Activated T-helper 1 cell treated with anti-CD3 and anti-CD28 coated beads, Interleukin-2, amount 50 U/mL, for 16 hours (primary cell): Measurements from ENCODE around the gene BRD3OS.

ENCODE experiments used
- DNase-seq, 2 donors: peaks; one replicate each; pipeline ENCODE4 v3.0.0-alpha.2; 2020; ENCODE audit warnings: low read depth in 1 of 2, low spot score in 1 of 2

Gene BRD3OS

DNA sequence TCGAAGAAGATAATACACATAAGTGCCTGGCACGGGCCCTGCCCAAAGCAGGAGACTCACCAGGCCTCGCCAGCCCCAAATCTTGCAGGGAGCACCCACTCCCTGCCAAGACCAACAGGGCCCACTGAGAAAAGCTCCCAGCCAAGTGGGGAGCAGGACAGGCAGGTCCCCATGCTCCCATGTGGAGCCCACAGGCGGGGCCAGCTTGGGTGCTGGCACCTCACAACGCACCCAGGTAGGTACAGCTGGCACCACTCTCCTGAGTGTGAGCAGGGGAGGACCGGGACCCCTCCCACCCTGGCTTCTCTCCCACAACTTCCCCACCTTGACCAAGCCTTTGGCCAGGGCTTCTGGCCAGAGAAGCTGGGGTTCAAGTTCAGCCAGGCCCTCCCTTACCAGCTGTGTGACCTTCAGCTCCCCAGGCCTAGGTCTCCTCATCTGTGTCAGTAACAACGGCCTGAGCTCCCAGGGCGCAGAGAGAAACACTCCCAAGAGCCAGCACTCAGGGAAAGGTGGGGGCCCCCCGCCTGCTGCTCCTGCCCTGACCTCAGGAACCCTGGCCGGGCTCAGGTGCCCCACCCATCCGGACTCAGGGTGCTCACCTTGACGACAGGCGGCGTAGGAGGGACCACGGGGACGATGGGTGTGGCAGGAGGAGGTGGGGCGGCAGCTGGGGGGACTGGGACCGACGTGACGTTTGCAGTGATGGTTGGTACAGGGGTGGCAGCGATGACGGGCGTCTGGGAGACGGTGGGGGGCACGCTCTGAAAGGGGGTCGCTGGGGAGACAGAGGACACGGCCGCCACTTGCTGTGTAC, 24.7 kb downstream of the BRD3OS start:
- DNase-seq: no peak

- no peak for DNase-seq
These were observed 25.4 kb downstream of the BRD3OS start for GRCh38 chr9:134050726-134051125.

DNA sequence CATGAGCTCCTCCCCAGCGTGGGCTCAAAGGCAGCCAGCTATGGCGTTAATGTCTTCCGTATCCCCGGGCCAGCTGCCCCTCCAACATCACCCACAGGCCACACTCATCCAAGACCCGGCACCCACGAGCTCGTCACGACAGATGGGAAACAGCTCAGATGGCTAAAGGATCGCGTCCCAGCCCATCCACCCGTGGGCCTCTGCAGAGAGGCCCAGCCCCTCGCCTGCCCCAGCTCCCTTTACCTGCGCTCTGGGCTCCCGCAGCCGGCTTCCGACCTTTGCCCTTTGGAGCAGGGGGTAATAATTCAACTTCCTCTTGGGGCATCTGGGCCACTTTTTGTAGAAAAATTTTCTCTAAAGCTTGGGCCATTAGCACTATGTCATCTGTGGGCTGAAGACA, 26.0 kb downstream of the BRD3OS start:
- no peak for DNase-seq

DNA sequence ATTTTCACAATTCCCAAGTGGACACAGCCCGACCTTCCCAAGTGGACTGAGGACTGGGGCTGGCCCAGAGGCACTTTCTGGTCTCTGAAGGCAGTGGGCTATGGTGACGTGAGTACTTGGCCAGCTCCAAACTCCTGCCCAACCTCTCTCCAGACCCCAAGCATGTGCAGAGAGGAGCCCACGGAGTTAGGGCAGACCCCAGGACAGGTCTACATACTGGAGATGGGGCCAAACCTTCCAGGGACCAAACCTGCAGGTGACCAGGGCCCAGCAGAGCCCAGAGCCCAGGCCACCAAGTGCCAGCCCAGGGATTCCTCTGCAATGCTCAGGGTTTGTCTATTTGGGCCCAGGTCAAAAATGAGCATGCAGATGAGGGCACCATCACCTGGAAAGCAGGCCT, 27.2 kb downstream of the BRD3OS start:
- DNase-seq: no peak

GRCh38 chr9:134052941-134053340, 27.7 kb downstream of the BRD3OS start:
- no peak for DNase-seq

DNA sequence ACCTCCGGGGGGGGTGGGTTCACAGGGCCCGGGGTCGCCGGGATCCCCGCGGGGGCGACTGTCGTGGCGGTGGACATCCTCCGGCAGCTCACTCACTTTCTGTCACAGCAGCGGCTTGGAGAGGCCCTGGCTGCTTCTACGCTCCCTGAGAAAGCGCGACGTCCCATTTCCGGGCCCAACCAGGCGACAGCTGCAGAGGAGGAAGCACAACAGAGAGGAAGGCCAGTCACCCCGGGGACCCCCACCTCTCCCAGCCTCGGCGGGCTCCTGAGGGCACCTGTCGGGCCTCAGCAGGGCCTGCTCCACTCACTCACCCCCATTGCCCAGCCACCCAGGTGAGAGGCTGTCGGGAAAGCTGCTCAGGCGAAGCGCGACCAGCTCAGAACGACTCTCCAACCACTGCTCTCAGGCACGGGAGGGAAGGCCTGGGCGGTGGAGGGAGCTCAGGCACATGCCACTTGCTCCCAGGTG, 28.2 kb downstream of the BRD3OS start:
- DNase-seq: no peak

GRCh38 chr9:134053941-134054761, 28.9 kb downstream of the BRD3OS start:
- no peak for DNase-seq

DNA sequence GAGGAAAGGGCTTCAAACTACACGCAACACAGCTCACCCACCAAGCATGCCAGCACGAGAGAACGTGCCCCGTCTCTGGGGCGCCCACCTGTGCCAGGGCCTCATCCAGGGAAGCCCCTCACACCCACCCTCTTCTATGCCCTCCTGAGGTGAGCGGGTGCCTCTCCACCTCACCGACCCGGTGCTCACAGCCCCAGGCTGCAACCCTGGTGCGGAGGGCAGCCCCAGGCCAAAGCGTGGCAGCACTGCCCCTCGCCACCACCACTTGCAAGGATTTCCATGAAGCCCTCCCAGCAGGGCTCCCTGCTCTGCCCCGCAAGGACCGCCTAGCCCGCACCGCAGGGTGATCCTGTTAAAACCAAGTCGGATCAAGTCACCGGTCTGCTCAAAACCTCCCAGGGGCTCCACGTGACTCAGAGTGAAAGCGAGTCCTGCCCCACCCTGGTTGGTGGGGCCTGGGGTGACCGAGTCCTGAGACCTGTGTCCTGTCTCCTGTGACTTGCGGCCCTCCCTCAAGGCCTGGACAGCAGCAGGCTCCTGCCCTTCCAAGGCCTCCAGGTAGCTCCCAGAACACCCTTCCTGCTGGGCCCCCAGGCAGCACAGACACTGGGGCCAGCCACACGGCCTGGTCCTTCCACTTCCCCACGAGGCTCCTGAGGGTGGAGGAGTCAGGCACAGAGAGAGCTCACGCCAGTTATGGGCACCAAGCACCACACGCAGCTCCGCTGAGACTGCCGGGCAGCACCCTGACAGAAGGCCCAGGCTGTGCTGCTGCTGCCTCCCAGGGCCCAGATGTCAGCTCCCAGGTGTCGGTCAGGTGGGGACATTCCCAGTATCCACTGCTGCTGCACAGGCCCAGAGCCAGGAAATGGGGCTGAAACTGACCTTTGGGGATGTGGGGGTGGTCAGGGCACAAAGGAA, 29.9 kb downstream of the BRD3OS start:
- peak in 1 of 2 donors; percentile 2 for DNase-seq

DNA sequence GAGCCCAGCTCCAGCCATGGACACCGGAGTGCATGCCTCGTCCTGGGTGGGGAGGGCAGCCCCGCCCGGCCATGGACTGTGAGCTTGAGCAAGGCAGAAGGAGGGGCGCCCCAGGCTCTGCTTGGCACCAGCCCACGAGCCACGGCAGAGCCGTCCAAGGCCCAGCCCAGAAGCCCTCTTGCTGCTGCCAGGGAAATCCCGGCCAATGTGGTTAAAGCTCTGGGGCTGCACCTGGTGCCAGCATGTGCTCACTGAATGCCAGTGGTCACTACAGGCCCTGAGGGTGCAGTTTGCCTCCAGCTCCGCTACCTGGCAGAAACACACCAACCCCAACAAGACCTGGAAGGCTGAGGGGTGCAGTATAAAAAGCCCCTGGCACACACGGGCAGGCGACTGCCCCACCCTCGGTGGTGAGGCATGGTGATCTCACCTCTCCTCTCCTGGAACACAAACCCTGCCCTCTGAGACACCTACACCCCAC, 30.7 kb downstream of the BRD3OS start:
- DNase-seq: peak in 1 of 2 donors; percentile 2

GRCh38 chr9:134056483-134057306, 31.4 kb downstream of the BRD3OS start:
- peak in 1 of 2 donors; percentile 3 for DNase-seq

GRCh38 chr9:134057307-134057657, 32.0 kb downstream of the BRD3OS start:
- no peak for DNase-seq

- DNase-seq: no peak
These were observed 32.7 kb downstream of the BRD3OS start for GRCh38 chr9:134057751-134058701.

GRCh38 chr9:134058716-134059115, 33.4 kb downstream of the BRD3OS start:
- no peak for DNase-seq

GRCh38 chr9:134059188-134059641, 33.9 kb downstream of the BRD3OS start:
- no peak for DNase-seq

DNA sequence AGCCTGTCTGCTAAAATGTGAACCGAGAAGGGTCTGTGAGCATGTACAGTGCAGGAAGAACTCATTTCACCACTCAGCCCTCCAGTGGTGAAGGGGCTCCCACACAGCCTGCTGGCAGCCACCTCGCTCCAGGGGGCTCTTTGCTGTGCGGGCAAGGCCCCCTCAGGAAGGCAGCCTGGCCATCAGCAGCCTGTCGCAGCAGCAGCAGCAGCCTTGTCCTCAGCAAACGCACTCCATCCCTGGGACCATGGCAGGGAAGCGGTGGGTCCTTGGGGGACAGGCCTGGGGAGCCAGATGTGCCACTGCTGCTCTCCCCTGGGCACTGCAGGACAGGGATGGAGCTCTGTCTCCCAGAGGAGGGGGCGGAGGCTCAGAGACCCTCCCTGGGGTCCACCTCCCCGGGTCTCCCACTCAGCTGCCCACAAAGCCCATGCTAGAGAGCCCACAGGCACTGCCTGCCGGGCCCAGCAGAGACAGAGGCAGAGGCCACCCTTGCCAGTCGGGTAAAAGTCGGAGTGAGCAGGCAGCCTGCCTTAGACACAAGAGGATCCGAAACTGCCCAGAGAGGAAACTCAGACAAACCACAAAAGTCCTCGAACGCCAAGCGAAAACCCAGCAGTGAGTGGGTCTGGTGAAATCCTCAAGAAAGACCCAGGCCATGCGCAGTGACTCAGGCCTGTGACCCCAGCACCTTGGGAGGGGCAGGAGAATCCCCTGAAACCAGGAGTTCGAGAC, 34.5 kb downstream of the BRD3OS start:
- DNase-seq: no peak

- no peak for DNase-seq
These were observed 35.3 kb downstream of the BRD3OS start for GRCh38 chr9:134060546-134060945.

- DNase-seq: no peak
These were observed 35.9 kb downstream of the BRD3OS start for GRCh38 chr9:134061019-134061687.
